GM12801 (cell line): Measurements from ENCODE around the gene UBE2D1.

Experiments used
- TF ChIP-seq, protein P1 (sequence below): IDR thresholded peaks from one replicate; pipeline ENCODE4 v1.5.1; 2011; ENCODE audit warnings: control low read depth; ENCODE audit not compliant: insufficient read length; ENCODE audit errors: extremely low read depth

Gene UBE2D1

DNA sequence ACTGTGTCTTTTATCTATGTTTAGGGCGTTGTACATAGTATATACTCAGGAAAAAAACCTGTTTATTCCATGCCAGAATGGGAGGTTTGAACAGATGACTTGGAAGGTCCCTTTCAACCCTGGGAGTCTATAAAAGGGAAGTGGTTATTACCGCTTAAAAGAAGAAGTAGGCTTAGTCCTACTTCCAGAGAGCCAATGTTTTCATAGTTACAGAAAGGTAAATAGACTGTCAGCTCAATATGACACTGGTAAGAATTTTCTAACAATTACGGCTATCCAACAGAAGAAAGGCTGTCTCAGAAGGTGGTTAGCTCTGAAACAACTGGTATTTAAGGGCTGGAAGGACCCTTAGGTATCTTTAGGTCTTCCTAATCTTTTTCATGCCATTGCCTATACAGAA lies 49.3 kb downstream of the UBE2D1 start:
- TF ChIP-seq, protein P1, sequence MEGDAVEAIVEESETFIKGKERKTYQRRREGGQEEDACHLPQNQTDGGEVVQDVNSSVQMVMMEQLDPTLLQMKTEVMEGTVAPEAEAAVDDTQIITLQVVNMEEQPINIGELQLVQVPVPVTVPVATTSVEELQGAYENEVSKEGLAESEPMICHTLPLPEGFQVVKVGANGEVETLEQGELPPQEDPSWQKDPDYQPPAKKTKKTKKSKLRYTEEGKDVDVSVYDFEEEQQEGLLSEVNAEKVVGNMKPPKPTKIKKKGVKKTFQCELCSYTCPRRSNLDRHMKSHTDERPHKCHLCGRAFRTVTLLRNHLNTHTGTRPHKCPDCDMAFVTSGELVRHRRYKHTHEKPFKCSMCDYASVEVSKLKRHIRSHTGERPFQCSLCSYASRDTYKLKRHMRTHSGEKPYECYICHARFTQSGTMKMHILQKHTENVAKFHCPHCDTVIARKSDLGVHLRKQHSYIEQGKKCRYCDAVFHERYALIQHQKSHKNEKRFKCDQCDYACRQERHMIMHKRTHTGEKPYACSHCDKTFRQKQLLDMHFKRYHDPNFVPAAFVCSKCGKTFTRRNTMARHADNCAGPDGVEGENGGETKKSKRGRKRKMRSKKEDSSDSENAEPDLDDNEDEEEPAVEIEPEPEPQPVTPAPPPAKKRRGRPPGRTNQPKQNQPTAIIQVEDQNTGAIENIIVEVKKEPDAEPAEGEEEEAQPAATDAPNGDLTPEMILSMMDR = no peak

DNA sequence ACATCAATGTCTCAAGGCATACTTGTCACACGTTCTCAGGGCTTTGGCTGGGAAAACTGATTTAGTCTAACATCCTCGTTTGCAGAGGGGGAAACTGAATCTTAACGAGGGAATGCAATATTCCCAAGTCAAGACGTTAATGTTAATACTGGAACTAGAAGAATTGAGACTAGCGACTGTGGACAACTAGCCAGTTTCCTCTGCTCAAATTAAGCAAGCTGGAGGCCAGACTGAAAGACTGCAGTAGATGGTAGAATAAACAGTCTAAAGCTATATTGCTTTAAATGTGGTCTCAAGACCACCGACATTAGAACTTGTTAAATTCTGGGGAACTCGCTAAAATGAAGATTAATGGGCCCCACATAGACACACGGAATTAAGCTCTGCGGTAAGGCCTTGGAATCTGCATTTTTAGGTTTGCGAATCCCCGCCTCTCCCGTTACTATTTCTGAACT lies 49.8 kb downstream of the UBE2D1 start:
- TF ChIP-seq, protein P1 = no peak

DNA sequence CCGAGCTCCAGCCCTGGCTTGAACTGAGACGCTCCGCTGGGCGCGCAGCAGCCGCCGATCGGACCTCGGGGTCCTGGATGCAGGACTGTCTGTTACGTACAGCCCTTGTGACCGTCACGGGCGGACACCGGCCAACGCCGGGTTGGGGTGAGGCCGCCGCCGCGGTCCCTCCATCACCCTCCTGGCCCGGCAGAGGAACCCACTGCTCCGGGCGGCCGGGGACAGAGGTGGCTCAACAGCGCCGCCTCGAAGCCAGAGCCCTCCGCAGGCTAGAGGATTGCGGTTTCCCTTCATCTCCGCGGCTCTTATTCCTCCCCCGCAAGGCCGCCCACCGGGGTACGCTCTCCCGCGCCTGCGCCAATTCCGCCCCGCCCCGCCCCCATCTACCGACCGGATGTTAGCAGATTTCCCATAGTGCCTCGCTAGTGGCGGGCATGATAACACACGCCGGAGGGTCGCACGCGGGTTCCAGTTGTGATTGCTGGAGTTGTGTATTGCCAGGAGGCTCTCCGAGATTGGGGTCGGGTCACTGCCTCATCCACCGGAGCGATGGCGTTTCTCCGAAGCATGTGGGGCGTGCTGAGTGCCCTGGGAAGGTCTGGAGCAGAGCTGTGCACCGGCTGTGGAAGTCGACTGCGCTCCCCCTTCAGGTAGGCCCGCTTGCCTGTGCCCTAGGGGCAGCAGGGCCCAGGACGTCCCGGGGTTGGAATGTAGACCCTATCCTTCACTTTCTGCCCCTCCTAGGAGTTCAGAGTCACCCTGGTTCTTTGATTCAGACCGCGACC lies 50.4 kb downstream of the UBE2D1 start, which contains the start of gene TFAM:
Gene TFAM, plus strand, starts transcription at position 412 of the 785 bp plus-strand sequence. Its CDS starts 138 bp downstream, at position 550.
- TF ChIP-seq, protein P1 = no peak

DNA sequence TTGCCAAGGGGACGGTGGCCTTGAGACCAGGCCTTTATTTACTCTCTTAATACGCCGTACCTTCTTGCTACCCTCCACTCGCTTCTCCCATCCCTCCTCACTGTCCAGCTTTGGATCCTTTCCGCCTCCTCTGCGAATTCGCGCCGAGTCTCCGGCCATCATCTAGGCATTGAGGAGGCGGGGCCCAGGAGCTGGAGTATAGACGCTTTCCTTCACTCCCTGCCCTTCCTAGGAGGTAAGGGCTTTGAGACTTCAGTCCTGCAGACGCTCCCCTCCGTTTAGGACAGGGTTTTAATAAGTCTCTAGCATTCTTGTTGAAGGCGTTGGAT lies 50.9 kb downstream of the UBE2D1 start:
- TF ChIP-seq, protein P1 = no peak

DNA sequence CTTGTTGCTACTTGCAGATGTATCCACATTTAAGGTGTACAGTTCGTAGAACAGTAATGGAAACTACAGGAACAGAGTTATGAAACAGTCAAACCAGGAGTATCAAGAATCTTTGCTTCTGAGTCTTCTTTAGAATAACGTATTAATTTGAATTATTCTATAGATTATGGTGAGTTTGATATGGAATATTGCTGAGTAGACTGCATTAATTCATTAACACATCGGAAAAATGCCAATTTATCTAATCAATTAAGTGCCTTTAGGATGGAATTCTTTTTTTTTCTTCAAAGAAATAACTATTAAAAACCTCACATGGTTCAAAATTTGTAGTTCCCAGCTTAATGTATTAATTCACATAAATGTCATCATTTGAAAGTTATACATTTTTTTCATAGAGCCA lies 54.2 kb downstream of the UBE2D1 start:
- TF ChIP-seq, protein P1 = no peak

DNA sequence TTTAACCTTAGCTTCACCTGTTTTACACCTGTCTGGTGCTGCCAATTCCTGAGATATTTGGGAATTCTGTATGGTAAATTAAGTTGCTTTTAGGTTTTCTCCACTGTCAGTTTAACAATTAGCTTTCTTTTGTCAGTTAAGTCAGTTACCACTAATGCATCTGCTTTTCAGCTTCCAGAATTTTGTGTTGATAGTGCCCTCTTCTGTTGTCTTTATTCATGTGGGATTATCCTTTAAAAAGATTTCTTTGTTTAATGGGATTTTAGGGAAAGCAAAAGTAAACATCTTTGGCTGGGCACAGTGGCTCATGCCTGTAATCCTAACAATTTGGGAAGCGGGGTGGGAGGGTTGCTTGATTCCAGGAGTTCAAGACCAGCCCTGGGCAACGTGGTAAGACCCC lies 58.5 kb downstream of the UBE2D1 start:
- TF ChIP-seq, protein P1 = no peak

DNA sequence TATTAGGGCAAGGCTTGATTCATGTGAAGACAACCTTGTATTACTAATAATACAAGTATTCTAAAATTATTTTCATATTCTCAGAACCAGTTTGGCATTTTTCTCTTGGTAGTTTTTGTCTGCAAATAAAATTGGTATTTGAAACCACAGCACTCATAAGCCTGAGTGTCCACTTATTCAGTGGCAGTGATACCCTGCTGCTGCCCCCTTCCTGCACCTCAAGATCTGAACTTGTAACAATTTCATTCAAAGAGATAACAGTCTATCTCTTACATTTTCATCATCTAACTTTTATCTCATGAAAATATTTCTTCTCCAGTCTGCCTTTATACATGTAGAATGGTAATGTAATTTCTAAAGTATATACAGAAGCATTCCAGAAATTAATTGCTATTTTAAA lies 59.7 kb downstream of the UBE2D1 start:
- TF ChIP-seq, protein P1 = no peak
